Measurements from ENCODE around the gene CCDC90B.
A peak's percentile ranks its signal among the peaks of the same experiment; 100 is the strongest.
"Not testable (repeated sequence)": the region's sequence is repeated elsewhere in the genome, so short reads cannot be mapped to it uniquely, and the experiment has no call there.

Gene CCDC90B, protein sequence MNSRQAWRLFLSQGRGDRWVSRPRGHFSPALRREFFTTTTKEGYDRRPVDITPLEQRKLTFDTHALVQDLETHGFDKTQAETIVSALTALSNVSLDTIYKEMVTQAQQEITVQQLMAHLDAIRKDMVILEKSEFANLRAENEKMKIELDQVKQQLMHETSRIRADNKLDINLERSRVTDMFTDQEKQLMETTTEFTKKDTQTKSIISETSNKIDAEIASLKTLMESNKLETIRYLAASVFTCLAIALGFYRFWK
- 37.8 to 44.5 (median 40.4) reads per million in 3 experiments for total RNA-seq

DNA sequence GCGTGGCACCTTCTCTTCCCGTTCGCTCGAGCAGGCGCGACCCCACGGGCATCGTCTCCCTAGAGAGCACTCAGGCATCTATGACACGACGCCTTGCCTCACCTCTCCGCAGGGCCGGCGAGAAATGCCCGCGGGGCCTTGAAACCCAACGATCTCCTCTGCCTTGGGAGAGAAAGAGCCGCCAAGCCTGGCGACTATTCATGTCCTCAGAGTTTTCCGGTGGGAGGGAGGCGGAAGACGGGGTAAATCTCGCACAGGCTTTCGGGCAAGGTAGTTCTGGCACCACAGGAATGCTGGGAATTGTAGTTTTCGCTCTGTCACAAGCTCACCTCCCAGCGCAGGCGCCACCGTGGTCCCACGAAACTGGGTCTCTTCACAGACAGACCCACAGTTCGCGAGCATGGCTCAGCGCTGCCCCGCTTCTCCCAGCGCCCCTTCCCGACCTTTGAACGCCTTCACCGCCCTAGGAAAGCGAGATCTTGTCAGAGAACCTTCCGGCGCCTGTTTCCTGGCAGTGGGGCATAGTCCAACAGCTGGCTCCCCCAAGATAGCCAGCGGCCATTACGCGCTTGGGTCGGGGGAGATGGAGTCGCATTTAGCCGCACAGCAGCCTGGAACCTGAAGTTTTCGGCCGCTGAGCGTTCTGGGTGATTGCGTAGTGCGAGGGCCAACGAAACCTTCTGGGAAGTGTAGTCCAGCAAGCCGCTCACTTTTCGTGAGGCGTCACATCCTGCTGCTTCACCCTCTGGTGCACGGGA, at the start of gene CCDC90B:
CCDC90B (minus strand) TSS at position 597 of the 758 bp plus-strand sequence; CDS start at position 202, 395 bp downstream.
- peak; percentile 96 for DNase-seq

DNA sequence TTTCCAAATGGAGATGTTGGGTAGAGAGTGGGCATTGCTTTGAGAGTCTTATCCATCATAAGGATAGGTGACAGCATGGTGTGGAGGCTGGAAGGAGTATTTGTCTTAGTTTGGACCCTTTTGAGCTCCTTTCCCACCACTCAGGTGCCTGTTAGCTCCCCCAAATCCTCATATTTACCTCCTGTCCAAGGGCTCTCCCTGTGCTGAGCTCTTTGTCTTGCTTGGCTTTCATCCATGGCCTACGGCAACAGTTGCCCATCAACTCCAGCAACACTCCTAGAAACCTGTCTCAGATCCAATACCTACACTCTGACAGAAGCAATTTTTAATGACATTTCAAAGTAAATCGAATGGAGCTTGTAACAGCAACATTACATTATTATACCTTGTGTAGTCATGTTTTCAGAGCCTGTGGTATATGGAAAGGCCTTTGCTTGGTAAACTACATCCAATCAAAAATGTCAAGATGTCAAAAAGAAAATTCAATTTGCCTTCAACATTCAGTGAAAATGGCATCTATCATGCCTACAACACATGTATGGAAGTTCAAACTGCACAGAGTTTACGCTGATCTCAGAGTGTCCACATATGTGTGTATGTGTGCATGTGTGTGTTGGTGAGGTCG, 49.4 kb upstream of the CCDC90B start:
- DNase-seq: no peak

DNA sequence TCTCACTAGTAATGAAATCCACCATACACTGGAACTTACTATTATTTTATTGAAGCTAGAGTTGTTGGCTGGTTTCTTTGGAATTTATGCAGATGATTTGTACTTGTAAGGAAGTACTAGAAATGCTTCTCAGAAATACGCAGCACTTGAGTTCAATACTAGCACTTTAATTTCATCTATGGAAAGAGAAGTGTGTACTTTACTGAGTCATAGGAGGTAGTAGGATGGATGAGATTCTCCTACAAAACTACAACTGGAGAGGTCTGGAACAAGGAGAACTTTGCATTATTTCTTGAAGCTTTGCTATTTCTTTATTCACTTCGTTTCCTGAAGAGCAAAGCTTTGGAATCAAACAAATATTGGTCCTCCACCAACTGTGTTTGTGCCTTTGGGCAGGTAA, 44.1 kb upstream of the CCDC90B start:
- DNase-seq: no peak

DNA sequence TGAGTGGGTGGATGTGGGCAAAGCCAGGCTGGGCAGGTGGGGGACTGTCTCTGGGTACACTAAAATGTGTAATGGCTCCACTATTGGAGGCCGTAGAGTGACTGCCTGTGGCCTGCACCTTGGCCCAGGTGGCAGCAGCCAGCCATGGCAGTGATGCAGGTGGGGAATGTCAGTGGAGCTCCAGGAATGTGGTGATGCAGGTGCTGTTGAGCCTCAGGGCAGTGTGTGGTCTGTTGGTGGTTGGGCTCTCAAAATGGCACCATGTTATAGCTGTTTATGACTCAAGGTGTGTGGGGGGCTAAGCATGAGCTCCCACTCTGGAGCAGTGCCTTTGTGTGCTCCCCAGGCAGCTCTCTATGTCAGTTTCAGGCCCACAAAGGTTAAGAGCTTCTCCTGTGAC, 40.2 kb upstream of the CCDC90B start:
- DNase-seq: no peak

DNA sequence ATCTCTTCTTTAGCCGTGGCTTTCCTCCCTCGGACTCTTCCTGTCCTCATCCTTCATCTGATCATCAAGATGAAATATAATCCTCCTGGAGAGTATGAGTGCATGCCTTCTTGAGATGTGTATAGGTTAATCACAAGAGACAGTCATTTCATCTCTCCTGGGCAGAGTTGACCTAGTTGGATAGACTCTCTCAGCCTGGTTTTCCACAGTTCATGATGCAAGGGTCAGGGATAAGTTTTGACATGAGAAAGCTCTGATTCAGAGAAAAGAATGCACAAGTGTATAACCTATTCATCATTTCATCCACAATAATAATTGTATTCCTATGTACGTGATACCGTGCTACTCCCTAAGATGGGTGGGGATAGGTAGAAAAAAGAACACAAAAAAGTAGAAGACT, 33.2 kb upstream of the CCDC90B start:
- no peak for DNase-seq

DNA sequence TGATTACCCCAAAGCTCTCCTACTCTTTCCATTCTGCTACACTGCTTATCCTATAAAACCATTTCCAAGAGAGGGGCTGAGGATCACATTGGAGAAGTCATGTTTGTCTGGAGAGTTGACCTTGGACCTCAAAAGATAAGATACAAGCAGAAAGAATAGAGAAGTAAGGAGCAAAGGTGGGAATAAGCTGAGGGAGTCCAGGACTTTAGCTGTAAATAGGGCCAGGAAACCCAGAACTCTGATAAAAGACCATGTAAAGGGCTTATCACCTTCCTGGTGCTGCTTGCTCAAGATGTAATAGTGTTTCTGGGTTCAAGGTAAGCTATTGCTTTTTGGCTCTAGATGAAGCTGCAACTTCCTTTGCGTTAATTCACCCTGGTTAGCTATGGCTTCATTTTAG, 32.8 kb upstream of the CCDC90B start:
- no peak for DNase-seq

DNA sequence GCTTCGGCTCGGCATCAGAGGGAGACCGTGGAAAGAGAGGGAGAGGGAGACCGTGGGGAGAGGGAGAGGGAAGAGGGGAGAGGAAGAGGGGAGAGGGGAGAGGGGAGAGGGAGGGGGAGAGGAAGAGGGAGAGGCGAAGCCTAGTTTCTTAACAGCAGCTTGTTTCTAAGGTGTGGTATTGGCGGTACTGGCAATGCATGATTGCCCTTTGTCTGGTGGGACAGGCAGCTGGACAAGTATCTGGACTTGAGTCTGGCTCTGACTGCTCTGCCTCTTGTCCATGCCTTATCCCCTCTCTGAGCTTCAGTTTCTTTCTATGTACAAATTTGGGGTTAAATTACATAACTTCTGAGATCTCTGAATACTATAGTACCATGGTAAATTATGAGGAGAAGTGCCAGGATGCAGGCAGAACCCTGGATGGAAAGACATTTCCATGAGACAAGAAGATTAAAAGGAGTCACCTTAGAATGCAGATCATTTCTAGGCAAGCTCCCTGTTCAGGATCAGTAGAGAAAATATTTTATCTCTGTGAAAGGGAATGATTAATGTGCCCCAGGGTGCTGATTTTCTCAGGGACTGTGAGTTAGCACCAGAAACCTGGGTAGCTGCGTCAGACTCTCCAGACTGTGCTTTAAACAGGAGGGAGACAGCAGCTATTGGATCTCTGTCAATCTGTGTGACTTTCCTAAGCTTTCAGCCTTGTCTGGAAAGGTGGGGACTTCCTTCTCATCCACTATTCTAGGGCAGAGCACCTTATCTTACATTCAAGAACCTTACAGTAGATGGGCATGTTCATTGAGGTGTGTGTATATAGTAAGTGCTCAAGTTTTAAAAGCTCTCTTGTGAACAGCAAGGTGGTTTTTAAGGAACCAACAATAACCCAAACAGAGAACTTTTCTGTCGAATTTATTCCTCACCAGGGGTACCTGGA, 31.9 kb upstream of the CCDC90B start:
- no peak for DNase-seq

DNA sequence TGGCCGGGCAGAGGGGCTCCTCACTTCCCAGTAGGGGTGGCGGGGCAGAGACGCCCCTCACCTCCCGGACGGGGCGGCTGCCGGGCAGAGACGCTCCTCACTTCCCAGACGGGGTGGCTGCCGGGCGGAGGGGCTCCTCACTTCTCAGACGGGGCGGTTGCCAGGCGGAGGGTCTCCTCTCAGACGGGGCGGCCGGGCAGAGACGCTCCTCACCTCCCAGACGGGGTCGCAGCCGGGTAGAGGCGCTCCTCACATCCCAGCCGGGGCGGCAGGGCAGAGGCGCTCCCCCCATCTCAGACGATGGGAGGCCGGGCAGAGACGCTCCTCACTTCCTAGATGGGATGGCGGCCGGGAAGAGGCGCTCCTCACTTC, 30.7 kb upstream of the CCDC90B start:
- not testable (repeated sequence) for DNase-seq

DNA sequence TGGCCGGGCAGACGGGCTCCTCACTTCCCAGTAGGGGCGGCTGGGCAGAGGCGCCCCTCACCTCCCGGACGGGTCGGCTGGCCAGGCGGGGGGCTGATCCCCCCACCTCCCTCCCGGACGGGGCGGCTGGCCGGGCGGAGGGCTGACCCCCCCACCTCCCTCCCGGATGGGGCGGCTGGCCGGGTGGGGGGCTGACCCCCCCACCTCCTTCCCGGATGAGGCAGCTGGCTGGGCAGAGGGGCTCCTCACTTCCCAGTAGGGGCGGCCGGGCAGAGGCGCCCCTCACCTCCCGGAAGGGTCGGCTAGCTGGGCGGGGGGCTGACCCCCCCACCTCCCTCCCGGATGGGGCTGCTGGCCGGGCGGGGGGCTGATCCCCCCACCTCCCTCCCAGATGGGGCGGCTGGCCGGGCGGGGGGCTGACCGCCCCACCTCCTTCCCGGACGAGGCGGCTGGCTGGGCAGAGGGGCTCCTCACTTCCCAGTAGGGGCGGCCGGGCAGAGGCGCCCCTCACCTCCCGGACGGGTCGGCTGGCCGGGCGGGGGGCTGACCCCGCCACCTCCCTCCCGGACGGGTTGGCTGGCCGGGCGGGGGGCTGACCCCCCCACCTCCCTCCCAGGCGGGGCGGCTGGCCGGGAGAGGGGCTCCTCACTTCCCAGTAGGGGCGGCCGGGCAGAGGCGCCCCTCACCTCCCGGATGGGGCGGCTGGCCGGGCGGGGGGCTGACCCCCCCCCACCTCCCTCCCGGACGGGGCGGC, 30.2 kb upstream of the CCDC90B start:
- not testable (repeated sequence) for DNase-seq

DNA sequence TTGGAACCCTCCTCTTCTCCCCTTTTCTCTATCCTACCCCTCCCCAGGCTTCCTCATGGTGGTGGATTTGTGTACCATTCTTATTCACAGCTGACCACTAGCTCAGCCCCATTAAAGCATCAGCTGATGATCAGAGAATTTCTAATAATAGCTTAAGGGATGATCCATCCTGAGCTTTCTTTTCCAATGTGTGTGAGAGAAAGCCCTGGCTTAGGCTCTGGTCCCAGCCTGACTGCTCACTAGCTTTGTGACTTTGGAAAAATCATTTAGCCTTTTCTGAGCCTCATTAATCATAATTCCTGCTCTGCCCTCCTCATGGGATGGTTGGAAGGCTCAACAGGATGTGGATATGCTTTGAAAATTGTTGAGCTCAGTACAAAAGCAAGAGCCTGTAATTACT, 26.3 kb upstream of the CCDC90B start:
- no peak for DNase-seq

DNA sequence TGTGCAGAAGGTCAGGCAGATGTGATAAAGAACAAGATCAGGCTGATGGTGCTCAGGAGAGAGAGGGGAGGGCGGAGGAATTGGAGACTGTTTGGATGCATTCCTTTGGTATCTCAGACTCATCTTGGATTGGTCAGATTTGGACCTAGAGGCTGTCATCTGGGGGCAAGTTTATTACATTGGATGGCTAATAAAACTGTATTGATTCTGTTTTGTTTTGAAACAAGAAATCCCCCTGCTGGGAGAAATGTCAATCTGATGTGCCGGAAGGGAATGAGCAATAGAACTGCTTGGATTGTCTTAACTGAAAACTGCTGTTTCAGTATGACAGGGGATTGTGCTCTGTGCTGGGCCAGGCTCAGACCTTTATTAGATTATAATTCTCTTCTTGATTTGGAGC, 25.5 kb upstream of the CCDC90B start:
- DNase-seq: no peak

DNA sequence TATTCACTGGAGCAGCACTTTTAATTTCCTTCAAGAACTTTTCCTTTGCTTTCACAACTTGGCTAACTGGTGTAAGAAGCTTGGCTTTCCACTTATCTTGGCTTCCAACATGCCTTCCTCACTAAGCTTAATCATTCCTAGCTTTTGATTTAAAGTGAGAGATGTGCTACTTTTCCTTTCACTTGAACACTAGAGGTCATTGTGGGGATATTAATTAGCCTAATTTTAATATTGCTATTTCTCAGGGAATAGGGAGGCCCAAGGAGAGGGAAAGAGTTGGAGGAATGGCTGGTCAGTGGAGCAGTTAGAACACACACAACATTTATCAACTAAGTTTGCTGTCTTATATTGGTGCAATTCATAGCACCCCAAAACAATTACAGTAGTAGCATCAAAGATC, 24.6 kb upstream of the CCDC90B start:
- DNase-seq: no peak

DNA sequence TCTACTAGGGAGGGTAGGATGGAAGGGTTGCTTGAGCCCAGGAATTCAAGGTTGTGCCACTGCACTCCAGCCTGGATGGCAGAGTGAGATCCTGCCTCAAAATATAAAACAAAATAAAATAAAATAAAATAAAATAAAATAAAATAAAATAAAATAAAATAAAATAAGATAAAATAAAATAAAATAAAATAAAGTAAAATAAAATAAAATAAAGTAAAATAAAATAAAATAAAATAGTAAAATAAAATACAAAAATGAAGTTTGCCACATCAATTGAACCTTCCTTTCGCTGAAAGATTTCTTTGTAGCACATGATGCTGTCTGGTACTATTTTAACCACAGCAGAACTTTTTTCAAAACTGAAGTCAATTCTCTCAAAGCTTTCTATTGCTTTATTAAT, 22.4 kb upstream of the CCDC90B start:
- not testable (repeated sequence) for DNase-seq

DNA sequence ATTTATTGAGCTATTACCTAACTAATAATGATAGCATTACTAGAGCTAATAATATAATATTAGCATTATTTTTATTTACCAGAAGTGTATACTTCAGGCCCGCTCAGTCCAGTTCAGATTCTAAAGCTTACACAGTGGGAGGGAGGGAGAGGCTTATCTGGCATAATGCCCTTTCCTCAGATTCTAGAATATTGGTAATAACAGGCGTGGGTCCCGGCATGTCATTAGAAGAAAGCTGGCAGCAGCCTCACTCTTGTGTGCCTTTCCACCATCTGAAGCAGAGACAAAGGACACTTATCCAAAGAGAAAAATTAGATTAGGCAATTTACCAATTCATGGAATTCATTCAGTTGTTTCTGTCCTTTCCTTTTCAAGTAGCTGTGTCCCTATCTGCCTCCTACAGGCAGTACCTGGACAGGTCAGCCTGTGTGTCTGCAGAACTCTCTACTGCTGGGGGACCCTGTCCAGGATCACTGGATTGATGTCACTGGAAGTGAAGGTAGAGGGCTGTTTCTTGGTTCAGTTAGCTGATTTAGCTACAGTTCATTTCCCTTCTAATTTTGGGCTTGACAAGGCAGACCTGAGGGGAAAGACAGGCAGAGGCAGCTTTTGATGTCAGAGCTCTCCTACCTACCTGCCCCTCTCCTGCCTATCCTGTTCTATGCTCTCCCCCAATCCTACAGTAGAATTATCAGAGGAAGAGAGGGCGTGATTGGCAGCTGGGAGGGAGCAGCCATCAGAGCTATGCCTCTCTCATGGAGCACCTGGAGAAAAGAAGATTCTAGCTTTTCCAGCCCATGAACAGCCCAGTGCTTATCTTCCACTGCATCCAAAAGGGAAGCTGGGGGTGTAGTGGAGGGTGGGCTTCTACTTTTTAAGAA, 20.3 kb upstream of the CCDC90B start:
- no peak for DNase-seq

DNA sequence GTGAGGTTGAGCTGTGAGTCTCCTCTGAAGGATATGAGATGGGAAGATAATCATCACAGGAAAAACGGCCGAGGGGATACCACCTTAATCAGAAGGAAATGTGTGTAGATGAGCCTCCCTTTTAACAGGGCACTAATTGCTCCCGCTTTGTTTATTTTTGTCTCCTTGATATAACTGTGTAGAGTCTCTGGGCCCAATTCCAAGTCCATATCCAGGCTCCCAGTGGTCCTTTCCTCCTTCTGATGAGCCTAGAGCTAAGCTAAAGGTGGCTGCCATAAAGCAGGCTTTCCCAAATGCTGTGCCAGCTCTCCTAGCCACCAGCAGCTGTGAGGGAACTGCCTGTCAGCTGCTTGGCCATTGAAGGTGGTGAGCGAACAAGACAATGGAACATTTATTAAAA, 17.1 kb upstream of the CCDC90B start:
- DNase-seq: no peak

DNA sequence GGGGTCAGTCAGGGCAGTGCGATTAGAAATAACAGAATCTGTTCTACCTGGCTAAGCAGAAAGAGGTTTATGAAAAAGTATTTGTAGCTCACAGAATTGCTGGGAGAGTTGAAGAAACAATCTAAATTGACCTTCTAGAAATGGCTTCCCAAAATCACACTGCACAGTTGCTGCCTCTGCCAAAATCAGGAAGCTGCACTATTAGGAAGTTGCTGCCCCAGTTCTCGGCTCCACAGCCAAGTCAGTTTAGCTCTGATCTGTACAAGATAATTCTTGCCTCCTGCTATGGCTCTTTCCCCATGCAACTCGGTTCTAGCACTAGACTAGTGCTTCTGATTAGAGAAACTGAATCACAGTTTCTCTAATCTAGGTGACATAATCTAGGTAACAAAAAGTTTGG, 16.0 kb upstream of the CCDC90B start:
- DNase-seq: no peak

DNA sequence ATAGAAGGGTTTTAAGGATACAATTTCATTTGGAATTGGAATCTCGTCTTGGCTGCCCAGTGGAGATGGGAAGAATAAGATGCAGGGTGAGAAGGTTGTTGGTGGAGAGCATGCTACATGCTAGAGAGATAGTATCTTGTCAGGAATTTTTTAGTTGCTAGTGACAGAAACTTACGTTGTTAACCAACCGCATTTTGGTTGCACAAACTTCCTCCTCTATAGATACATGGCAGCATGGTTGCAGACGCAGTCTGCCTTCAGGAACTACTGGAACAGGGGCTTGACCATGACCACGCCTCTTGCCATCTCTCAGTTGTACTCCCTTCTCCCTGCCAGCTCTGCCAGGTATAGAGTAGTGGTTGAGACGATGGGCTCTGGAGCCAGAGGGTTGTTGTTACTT, 13.5 kb upstream of the CCDC90B start:
- DNase-seq: no peak

DNA sequence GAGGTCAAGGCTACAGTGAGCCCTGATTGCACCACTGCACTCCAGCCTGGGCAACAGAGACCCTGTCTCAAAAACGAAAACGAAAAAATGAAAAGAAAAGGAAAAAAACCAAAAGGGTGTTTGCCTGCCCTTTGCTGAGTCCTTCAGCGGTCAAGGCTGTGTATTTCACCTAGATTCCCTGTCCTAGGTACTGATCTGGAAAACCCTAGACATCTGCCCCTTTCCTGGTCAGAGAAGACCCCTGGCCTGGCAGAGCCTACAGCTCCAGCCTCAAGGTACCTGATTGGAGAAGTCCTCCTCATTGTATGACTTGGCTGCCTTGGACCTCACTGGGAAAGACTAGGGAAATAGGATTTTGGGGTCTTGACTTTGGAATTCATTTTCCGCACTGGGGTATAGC, 8.0 kb upstream of the CCDC90B start:
- DNase-seq: no peak

DNA sequence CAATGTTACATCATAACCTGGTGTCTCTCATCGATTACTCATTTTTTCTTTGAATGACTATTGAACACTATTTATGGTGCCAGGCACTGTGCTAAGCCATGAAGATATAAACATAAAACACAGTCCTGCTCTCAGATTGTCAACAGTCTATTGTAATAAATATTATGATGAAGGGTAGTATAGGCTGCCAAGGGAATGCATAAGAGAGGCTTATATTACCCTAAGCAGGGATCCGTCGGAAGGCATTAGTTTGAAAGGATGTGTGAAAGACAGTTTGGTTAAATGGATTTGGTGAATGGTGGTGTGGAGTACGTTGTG, 7.2 kb upstream of the CCDC90B start:
- no peak for DNase-seq

DNA sequence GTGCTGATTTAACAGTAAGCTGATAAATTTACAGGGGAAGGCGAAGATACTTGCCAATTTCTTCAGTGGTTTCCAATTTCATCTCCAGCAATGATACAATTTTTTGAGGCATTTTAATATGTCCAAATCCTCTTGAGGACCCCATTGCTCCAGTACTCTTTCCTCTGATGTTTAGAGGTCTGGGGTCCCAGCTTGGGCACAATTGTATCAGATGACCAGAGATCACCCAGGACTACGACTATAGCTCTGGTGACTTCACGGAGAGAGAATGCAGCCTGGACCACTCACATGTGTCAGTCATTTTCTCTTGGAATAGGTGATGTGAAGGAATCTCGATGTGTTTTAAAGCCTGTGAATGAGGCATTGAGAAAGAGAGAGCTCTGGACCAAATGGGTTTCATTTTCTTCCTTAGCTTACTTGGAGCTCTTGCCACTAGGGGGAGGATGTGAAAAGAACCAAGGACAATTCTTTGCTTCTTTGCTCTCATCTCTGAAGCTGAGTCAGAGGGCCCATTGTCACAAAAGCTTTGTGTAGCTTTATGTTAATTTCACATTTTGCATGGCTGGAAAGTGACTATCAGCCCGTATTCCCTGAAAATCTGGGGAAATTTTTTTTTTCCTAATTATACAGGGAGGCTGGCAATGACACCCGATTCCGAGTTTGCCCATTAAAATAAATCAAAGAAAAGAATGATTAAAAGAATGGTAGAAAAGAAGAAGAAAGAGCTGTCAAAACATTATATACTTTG, 6.7 kb upstream of the CCDC90B start:
- peak; percentile 17 for DNase-seq

DNA sequence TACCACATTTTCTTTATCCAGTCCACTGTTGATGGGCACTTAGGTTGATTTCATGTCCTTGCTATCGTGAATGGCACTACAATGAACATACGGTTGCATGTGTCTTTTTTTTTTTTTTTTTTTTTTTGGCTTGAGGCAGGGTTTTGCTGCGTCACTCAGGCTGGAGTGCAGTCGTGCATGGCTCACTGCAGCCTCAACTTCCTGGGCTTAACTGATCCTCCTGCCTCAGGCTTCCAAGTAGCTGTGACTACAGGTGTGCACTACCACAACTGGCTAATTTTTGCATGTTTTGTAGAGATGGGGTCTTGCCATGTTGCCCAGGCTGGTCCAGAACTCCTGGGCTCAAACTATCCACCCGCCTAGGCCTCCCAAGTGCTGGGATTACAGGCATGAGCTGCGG, 1.5 kb upstream of the CCDC90B start:
- DNase-seq: no peak

Data from central memory CD4-positive, alpha-beta T cell (primary cell).